Measurements from ENCODE around the gene ZP1. TPM values are rescaled to one million over a fixed set of nuclear protein-coding genes. Genes with fewer than 3 reads are reported as not detected.

Gene ZP1
- total and polyA plus RNA-seq, 2 experiments from 2014 or later: not detected

DNA sequence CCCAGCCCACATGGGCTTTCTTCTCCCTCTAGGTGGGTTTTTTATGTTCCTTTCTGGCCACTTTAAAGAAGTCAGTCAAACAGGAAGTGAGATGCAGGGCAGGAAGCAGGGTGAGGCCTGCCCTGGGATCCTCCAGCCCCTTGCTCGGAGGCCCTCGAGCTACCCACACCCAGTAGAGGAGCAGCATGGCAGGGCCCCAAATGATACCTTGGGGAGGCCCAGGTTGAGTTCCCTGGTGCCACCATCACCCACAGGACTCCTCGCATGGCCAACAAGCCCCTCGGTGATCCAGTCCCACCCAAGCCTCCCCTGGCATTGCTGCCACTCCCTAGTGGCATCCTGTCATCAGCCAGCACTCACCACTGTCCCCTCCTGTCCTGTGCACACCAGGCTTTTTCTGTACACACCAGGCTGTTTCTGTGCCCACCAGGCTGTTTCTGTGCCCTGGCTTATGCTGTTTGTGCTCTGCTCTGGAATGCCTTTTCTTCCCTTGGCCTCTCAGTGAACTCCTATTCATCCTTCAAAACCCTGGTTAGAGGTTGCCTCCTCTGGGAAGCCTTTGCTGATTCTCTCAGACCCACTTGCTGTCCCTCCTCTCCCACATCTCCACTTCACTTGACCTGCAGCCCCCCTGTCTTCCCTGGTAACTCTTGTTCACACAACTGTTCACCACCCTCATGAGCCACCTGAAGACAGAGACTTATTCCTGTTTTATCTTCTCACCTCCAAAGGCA lies 8.4 kb upstream of the ZP1 start:
- ATAC-seq (no peak), DNase-seq (ENCODE audit: low spot score) (no peak)
- H3K4me1 Mint-ChIP-seq: no peaks in the 10 kb centered on the region
- Histone ChIP-seq H4K20me1 (replicated peaks; ENCODE audit: insufficient read depth) (no peaks in the 10 kb centered on the region), H3K27ac (ENCODE audit: low read depth) (no peak overlapping the region), H3K4me2 (no peak overlapping the region), H3K27me3 (ENCODE audit: insufficient read depth) (peaks cover 9% of the 10 kb centered on the region), H3K4me3 (no peak overlapping the region), H2AFZ (no peak overlapping the region), H3K4me1 (ENCODE audit: insufficient read depth) (no peaks in the 10 kb centered on the region), H3K79me2 (replicated peaks; ENCODE audit: insufficient read depth) (no peaks in the 10 kb centered on the region), H3F3A (replicated peaks; ENCODE audit: low read depth) (no peaks in the 10 kb centered on the region), H3K9me2 (ENCODE audit: insufficient read depth) (no peaks in the 10 kb centered on the region), H3K36me3 (ENCODE audit: insufficient read depth) (no peaks in the 10 kb centered on the region)
- H3K36me3 Mint-ChIP-seq (ENCODE audit: low read depth): no peaks in the 10 kb centered on the region; the same call in 2 of the 3 replicates
- no peak overlapping the region for H3K27ac Mint-ChIP-seq
- TF ChIP-seq, protein P1, sequence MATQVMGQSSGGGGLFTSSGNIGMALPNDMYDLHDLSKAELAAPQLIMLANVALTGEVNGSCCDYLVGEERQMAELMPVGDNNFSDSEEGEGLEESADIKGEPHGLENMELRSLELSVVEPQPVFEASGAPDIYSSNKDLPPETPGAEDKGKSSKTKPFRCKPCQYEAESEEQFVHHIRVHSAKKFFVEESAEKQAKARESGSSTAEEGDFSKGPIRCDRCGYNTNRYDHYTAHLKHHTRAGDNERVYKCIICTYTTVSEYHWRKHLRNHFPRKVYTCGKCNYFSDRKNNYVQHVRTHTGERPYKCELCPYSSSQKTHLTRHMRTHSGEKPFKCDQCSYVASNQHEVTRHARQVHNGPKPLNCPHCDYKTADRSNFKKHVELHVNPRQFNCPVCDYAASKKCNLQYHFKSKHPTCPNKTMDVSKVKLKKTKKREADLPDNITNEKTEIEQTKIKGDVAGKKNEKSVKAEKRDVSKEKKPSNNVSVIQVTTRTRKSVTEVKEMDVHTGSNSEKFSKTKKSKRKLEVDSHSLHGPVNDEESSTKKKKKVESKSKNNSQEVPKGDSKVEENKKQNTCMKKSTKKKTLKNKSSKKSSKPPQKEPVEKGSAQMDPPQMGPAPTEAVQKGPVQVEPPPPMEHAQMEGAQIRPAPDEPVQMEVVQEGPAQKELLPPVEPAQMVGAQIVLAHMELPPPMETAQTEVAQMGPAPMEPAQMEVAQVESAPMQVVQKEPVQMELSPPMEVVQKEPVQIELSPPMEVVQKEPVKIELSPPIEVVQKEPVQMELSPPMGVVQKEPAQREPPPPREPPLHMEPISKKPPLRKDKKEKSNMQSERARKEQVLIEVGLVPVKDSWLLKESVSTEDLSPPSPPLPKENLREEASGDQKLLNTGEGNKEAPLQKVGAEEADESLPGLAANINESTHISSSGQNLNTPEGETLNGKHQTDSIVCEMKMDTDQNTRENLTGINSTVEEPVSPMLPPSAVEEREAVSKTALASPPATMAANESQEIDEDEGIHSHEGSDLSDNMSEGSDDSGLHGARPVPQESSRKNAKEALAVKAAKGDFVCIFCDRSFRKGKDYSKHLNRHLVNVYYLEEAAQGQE (IDR thresholded peaks at IDR 0.05; ENCODE audit: unreplicated experiment): no peak
- TF ChIP-seq, protein P2, sequence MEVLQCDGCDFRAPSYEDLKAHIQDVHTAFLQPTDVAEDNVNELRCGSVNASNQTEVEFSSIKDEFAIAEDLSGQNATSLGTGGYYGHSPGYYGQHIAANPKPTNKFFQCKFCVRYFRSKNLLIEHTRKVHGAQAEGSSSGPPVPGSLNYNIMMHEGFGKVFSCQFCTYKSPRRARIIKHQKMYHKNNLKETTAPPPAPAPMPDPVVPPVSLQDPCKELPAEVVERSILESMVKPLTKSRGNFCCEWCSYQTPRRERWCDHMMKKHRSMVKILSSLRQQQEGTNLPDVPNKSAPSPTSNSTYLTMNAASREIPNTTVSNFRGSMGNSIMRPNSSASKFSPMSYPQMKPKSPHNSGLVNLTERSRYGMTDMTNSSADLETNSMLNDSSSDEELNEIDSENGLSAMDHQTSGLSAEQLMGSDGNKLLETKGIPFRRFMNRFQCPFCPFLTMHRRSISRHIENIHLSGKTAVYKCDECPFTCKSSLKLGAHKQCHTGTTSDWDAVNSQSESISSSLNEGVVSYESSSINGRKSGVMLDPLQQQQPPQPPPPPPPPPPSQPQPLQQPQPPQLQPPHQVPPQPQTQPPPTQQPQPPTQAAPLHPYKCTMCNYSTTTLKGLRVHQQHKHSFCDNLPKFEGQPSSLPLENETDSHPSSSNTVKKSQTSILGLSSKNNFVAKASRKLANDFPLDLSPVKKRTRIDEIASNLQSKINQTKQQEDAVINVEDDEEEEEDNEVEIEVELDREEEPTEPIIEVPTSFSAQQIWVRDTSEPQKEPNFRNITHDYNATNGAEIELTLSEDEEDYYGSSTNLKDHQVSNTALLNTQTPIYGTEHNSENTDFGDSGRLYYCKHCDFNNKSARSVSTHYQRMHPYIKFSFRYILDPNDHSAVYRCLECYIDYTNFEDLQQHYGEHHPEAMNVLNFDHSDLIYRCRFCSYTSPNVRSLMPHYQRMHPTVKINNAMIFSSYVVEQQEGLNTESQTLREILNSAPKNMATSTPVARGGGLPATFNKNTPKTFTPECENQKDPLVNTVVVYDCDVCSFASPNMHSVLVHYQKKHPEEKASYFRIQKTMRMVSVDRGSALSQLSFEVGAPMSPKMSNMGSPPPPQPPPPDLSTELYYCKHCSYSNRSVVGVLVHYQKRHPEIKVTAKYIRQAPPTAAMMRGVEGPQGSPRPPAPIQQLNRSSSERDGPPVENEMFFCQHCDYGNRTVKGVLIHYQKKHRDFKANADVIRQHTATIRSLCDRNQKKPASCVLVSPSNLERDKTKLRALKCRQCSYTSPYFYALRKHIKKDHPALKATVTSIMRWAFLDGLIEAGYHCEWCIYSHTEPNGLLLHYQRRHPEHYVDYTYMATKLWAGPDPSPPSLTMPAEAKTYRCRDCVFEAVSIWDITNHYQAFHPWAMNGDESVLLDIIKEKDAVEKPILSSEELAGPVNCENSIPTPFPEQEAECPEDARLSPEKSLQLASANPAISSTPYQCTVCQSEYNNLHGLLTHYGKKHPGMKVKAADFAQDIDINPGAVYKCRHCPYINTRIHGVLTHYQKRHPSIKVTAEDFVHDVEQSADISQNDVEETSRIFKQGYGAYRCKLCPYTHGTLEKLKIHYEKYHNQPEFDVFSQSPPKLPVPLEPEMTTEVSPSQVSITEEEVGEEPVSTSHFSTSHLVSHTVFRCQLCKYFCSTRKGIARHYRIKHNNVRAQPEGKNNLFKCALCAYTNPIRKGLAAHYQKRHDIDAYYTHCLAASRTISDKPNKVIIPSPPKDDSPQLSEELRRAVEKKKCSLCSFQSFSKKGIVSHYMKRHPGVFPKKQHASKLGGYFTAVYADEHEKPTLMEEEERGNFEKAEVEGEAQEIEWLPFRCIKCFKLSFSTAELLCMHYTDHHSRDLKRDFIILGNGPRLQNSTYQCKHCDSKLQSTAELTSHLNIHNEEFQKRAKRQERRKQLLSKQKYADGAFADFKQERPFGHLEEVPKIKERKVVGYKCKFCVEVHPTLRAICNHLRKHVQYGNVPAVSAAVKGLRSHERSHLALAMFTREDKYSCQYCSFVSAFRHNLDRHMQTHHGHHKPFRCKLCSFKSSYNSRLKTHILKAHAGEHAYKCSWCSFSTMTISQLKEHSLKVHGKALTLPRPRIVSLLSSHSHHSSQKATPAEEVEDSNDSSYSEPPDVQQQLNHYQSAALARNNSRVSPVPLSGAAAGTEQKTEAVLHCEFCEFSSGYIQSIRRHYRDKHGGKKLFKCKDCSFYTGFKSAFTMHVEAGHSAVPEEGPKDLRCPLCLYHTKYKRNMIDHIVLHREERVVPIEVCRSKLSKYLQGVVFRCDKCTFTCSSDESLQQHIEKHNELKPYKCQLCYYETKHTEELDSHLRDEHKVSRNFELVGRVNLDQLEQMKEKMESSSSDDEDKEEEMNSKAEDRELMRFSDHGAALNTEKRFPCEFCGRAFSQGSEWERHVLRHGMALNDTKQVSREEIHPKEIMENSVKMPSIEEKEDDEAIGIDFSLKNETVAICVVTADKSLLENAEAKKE (CRISPR knock-in tag; IDR thresholded peaks at IDR 0.05): no peak
- TF ChIP-seq NANOG (IDR thresholded peaks at IDR 0.05; ENCODE audit: borderline replicate concordance): no peak
- no peak for TF ChIP-seq STAT1 (IDR thresholded peaks at IDR 0.05; ENCODE audit: unreplicated experiment)
- TF ChIP-seq JUNB (IDR thresholded peaks at IDR 0.05; ENCODE audit: unreplicated experiment): no peak
- no peak for TF ChIP-seq ZNF331 (CRISPR knock-in tag; IDR thresholded peaks at IDR 0.05; ENCODE audit: low read depth)
- TF ChIP-seq POLR2AphosphoS5 (IDR thresholded peaks at IDR 0.05; ENCODE audit: low read depth): no peak
- no peak for TF ChIP-seq EZH2phosphoT487 (IDR thresholded peaks at IDR 0.05; ENCODE audit: unreplicated experiment)
- TF ChIP-seq CREB1 (CRISPR knock-in tag; IDR thresholded peaks at IDR 0.05; ENCODE audit: low read depth): no peak
- no peak for TF ChIP-seq ZNF114 (CRISPR knock-in tag; IDR thresholded peaks at IDR 0.05)
- TF ChIP-seq, protein P3, sequence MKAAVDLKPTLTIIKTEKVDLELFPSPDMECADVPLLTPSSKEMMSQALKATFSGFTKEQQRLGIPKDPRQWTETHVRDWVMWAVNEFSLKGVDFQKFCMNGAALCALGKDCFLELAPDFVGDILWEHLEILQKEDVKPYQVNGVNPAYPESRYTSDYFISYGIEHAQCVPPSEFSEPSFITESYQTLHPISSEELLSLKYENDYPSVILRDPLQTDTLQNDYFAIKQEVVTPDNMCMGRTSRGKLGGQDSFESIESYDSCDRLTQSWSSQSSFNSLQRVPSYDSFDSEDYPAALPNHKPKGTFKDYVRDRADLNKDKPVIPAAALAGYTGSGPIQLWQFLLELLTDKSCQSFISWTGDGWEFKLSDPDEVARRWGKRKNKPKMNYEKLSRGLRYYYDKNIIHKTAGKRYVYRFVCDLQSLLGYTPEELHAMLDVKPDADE (IDR thresholded peaks at IDR 0.05): no peak
- TF ChIP-seq, protein P4, sequence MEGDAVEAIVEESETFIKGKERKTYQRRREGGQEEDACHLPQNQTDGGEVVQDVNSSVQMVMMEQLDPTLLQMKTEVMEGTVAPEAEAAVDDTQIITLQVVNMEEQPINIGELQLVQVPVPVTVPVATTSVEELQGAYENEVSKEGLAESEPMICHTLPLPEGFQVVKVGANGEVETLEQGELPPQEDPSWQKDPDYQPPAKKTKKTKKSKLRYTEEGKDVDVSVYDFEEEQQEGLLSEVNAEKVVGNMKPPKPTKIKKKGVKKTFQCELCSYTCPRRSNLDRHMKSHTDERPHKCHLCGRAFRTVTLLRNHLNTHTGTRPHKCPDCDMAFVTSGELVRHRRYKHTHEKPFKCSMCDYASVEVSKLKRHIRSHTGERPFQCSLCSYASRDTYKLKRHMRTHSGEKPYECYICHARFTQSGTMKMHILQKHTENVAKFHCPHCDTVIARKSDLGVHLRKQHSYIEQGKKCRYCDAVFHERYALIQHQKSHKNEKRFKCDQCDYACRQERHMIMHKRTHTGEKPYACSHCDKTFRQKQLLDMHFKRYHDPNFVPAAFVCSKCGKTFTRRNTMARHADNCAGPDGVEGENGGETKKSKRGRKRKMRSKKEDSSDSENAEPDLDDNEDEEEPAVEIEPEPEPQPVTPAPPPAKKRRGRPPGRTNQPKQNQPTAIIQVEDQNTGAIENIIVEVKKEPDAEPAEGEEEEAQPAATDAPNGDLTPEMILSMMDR (conservative IDR thresholded peaks at IDR 0.05; ENCODE audit: low read depth in 2 of 2): no peak
- no peak overlapping the region for H3K4me3 Mint-ChIP-seq
- H3K9me3 Mint-ChIP-seq: no peaks in the 10 kb centered on the region; the same call in 2 of the 3 replicates
- H3K27me3 Mint-ChIP-seq (ENCODE audit: insufficient read depth, low read depth, poor library complexity): peaks cover 7% of the 10 kb centered on the region

All from GM23338 (cell line).